ENCODE data around the gene CHST2. TPM values are rescaled to one million over a fixed set of nuclear protein-coding genes. Genes with fewer than 3 reads are reported as not detected.

The CHST2 gene
- polyA plus RNA-seq, 1 donor (not counting 4 experiments of a cell fraction or from before 2014, with no cell fraction given), result 1.6 TPM

DNA sequence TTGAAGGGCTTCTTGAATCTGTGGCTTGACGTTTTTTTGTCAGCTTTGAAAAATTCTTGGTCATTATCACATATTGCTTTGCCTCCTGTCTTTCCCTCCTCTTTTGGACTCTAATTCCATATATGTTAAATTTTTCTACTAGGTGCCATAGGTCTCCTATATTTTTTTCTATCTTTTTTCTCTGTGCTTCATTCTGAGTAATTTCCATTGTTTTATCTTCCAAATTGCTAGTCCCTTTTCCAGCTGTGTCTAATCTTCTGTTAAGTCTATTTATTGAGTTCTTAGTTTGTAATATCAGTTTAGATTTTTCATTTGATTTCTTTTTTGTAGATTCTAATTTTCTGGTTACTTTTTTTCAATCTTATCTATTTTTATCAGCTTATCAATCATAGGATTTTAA, 53.7 kb downstream of the CHST2 start:
- no peak overlapping the region for H3K9ac ChIP-seq (ENCODE audit: control insufficient read depth, extremely low read depth, insufficient read depth, low read length)
- H3K36me3 ChIP-seq (ENCODE audit: control insufficient read depth in 2 of 2, extremely low read depth in 1 of 2, insufficient read depth in 2 of 2, low read length in 2 of 2), result no peaks in the 10 kb centered on the region
- H3K9me3 ChIP-seq (ENCODE audit: control insufficient read depth, low read depth, low read length), result no peaks in the 10 kb centered on the region
- no peaks in the 10 kb centered on the region for H4K20me1 ChIP-seq (ENCODE audit: control insufficient read depth, extremely low read depth, insufficient read depth, low read length)
- no peak overlapping the region for H2AFZ ChIP-seq (ENCODE audit: control insufficient read depth, low read length)
- H3K27me3 ChIP-seq (ENCODE audit: control insufficient read depth, extremely low read depth, insufficient read depth, low read length), result no peaks in the 10 kb centered on the region
- peaks cover 9% of the 10 kb centered on the region for H3K4me1 ChIP-seq (ENCODE audit: control insufficient read depth, extremely low read depth, insufficient read depth, low read length)
- no peak overlapping the region for H3K4me3 ChIP-seq (ENCODE audit: control insufficient read depth in 2 of 3, extremely low read depth in 1 of 3, insufficient read depth in 2 of 3, low read depth in 1 of 3, low read length in 3 of 3)
- no peaks in the 10 kb centered on the region for H3K79me2 ChIP-seq (ENCODE audit: control insufficient read depth, insufficient read depth, low read length)
- no peaks in the 10 kb centered on the region for H3K9me1 ChIP-seq (ENCODE audit: control insufficient read depth, extremely low read depth, insufficient read depth, low read length)
- no peak for DNase-seq (ENCODE audit: low read depth, low spot score)
- no peak overlapping the region for H3K27ac ChIP-seq (ENCODE audit: control insufficient read depth, insufficient read depth, low read length)
- TF ChIP-seq, protein P1, sequence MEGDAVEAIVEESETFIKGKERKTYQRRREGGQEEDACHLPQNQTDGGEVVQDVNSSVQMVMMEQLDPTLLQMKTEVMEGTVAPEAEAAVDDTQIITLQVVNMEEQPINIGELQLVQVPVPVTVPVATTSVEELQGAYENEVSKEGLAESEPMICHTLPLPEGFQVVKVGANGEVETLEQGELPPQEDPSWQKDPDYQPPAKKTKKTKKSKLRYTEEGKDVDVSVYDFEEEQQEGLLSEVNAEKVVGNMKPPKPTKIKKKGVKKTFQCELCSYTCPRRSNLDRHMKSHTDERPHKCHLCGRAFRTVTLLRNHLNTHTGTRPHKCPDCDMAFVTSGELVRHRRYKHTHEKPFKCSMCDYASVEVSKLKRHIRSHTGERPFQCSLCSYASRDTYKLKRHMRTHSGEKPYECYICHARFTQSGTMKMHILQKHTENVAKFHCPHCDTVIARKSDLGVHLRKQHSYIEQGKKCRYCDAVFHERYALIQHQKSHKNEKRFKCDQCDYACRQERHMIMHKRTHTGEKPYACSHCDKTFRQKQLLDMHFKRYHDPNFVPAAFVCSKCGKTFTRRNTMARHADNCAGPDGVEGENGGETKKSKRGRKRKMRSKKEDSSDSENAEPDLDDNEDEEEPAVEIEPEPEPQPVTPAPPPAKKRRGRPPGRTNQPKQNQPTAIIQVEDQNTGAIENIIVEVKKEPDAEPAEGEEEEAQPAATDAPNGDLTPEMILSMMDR (optimal IDR thresholded peaks at IDR 0.05 in 1 of 3, IDR thresholded peaks at IDR 0.05 in 1 of 3, conservative IDR thresholded peaks at IDR 0.05 in 1 of 3; ENCODE audit: extremely low read depth in 1 of 3, insufficient read depth in 2 of 3, low read length in 3 of 3), result no peak
- no peak for TF ChIP-seq EZH2 (IDR thresholded peaks at IDR 0.05; ENCODE audit: low read length)
- FAIRE-seq, result no peak
- no peak overlapping the region for H3K4me2 ChIP-seq (ENCODE audit: control insufficient read depth, extremely low read depth, insufficient read depth, low read depth, low read length)
- dilution Hi-C loops (cut with MboI; ENCODE audit: extremely low pct_ligation_motif_present, low sequenced_read_pairs), result no loop called here

Other genes starting within 250 kb of the CHST2 start
- gene PCOLCE2, start 230.7 kb upstream of the CHST2 start, polyA plus RNA-seq, result 1.7 to 2.4 TPM (median 2.4 TPM) in 3 replicates
- not detected in 3 replicates for gene PAQR9, start 156.1 kb upstream of the CHST2 start, polyA plus RNA-seq
- gene U2SURP, start 118.2 kb upstream of the CHST2 start, polyA plus RNA-seq, result 37.8 to 75.9 TPM (median 40.3 TPM) in 3 replicates